Motor neuron (in vitro differentiated cells): Measurements from ENCODE around the gene SRR. TPM values are rescaled to one million over a fixed set of nuclear protein-coding genes. Genes with fewer than 3 reads are reported as not detected.
A peak's percentile ranks its signal among the peaks of the same experiment; 100 is the strongest.

Experiments used
- ATAC-seq, 8 experiments: fragments of 200-7000 bp; cut with Tn5 transposase; replicated peaks in 6 of 8; 2 replicates each; pipeline ENCODE4 v1.8.0; 2021; ENCODE audit warnings: mild to moderate bottlenecking in 8 of 8, moderate library complexity in 8 of 8
- H3K27ac ChIP-seq, 2 donors: fragments of 250-450 bp; sonication (Bioruptor Pico); 2 replicates each; pipeline ENCODE4 v1.9.0; 2021; ENCODE audit warnings: antibody characterized with exemption in 2 of 2, mild to moderate bottlenecking in 2 of 2, moderate library complexity in 1 of 2
- H3K4me1 ChIP-seq, 2 donors: fragments of 250-450 bp; sonication (Bioruptor Pico); replicated peaks in 1 of 2; 2 replicates each; pipeline ENCODE4 v1.6.1; 2021; ENCODE audit warnings: antibody characterized with exemption in 2 of 2, mild to moderate bottlenecking in 2 of 2, moderate library complexity in 1 of 2
- H3K4me3 ChIP-seq, 5 donors: fragments of 250-450 bp; sonication (Bioruptor Pico); 2 replicates each; pipeline ENCODE4 v1.9.0; 2021; ENCODE audit warnings: antibody characterized with exemption in 5 of 5, mild to moderate bottlenecking in 5 of 5, moderate library complexity in 4 of 5
- WGBS, 10 experiments: fragments of 450-650 bp; shearing (Covaris generic); methylation state at CpG; one replicate each; pipeline ENCODE4 v1.0.0; 2022; 5-methylcytosine and 5-hydroxymethylcytosine counted together
- in situ Hi-C, 9 experiments: fragments of 400-800 bp; cut with MboI; loops; one replicate each; pipeline ENCODE4 v1.15.0; 2021; ENCODE audit warnings: low sequenced_read_pairs in 9 of 9, low pct_unique_long_range_greater_than_20kb in 2 of 9; ENCODE audit not compliant: unreplicated experiment in 9 of 9
- total RNA-seq, 8 experiments: library from RNA; unstranded; fragments of 300-600 nt; gene quantifications; 2 replicates each; pipeline versions ENCODE4 v1.2.3 to v1.2.4, GENCODE V29; 2022

SRR gene
- total RNA-seq, 8 experiments from 2014 or later = 4.9 to 24.0 (median 10.6) TPM

GRCh38 chr17:2336852-2337543 is 33.2 kb downstream of the SRR start, which contains the start of gene SGSM2:
SGSM2 (plus strand) TSS chr17:2337501; CDS start chr17:2337689, 188 bp downstream.
- Histone ChIP-seq H3K27ac (peak within 1 kb of the TSS; percentile 89 to 96), H3K4me1 (peaks cover 8 to 13% of the 10 kb centered on the region in 2 donors), H3K4me3 (peak within 1 kb of the TSS; percentile 73 to 99 (median 87))
- in situ Hi-C loops = no loop called here
- peak; percentile 19 to 80 (median 70) for ATAC-seq
- 0 to 6% (median 1%) methylated on average over 5 to 33 of the region's 77 CpGs; no CpG with 5 or more reads in 5 of the 10 experiments for WGBS, 10 experiments

DNA sequence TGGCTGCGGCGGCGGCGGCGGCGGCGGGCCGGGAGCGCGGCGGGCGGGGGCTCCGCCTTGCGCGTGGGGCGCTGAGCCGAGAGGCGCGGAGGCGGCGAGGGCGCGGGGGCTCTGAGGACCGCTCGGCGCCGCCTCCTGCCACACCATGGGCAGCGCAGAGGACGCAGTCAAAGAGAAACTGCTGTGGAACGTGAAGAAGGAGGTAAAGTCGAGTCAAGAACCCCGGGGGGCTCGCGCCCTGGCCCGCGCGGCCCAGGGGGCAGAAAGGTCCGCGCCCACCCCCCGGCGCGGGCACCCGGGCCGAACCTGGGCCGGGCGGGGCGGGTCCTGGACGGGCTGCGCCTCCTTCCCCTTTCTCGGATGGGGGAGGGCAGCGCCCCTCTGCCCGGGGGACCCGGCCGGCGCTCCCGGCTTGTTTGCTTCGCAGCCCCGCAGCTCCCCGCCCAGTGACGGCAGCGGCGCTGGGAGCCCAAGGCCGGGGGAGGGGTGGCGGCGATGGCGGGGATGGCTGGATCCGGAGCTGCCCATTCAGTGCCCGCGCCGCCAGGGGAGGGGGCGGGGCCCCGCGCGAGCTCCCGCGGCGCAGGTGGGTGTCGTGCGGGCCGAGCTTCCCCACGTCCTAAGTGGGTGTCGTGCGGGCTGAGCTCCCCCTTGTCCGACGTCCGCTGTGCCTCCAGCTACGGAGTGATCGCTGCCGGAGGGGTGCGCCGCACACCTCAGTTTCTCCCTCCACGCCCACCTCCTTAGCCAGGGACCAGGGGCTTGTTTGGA is 34.0 kb downstream of the SRR start:
- H3K4me1 ChIP-seq = peaks cover 8 to 13% of the 10 kb centered on the region in 2 donors
- ATAC-seq = peak; percentile 51 to 65 (median 54)
- 0% methylated on average over 3 of the region's 92 CpGs; no CpG with 5 or more reads in 9 of the 10 experiments for WGBS, 10 experiments
- in situ Hi-C loops = no loop called here
- H3K27ac ChIP-seq = peak overlapping the region; percentile 89 to 96
- H3K4me3 ChIP-seq = peak overlapping the region; percentile 73 to 99 (median 87)

- ATAC-seq = peak; percentile 5 to 28 (median 12)
- 0 to 60% (median 30%) methylated on average over 1 to 2 of the region's 5 CpGs; no CpG with 5 or more reads in 4 of the 10 experiments for WGBS, 10 experiments
- H3K4me1 ChIP-seq = peaks cover 8 to 13% of the 10 kb centered on the region in 2 donors
- in situ Hi-C loops = no loop called here
- H3K4me3 ChIP-seq = peak overlapping the region; percentile 73 to 99 (median 87)
- H3K27ac ChIP-seq = no peak overlapping the region
Measured at GRCh38 chr17:2338315-2338657, 34.5 kb downstream of the SRR start.

DNA sequence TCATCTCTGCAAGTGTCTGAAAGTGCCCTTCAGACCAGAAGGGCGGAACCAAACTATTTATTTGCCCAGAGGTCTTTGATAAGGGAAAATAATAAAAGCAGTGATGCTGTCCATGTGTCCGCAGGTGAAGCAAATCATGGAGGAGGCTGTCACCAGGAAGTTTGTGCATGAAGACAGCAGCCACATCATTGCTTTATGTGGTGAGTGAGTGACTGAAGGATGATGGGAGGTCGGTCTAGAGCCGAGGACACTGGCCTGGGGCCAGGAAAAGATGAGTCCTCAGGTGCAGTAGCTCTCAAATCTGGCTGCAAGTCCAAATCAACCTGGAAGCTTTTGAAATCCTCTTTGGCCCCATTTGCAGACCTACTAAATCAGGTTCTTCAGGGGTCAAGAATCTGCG is 39.7 kb downstream of the SRR start:
- in situ Hi-C loops = no loop called here
- 50 to 100% (median 87%) methylated on average over 1 to 5 of the region's 5 CpGs; no CpG with 5 or more reads in 1 of the 10 experiments for WGBS, 10 experiments
- ATAC-seq = no peak
- Histone ChIP-seq H3K27ac (no peak overlapping the region), H3K4me3 (no peak overlapping the region), H3K4me1 (peaks cover 8 to 12% of the 10 kb centered on the region in 2 donors)

GRCh38 chr17:2344528-2344927 is 40.8 kb downstream of the SRR start:
- H3K4me1 ChIP-seq = peaks cover 11 to 13% of the 10 kb centered on the region in 2 donors
- H3K27ac ChIP-seq = no peak overlapping the region
- WGBS, 10 experiments = 73 to 100% (median 94%) methylated on average over 1 to 6 of the region's 10 CpGs; no CpG with 5 or more reads in 1 of the 10 experiments
- ATAC-seq = no peak
- in situ Hi-C loops = no loop called here
- no peak overlapping the region for H3K4me3 ChIP-seq

GRCh38 chr17:2346475-2346874 is 42.7 kb downstream of the SRR start:
- peaks cover 11 to 13% of the 10 kb centered on the region in 2 donors for H3K4me1 ChIP-seq
- no peak overlapping the region for H3K27ac ChIP-seq
- 40 to 100% (median 82%) methylated on average over 1 to 4 of the region's 8 CpGs; no CpG with 5 or more reads in 5 of the 10 experiments for WGBS, 10 experiments
- no peak for ATAC-seq
- in situ Hi-C loops = no loop called here
- no peak overlapping the region for H3K4me3 ChIP-seq

- peak overlapping the region in 2 of 5 donors; percentile 7 to 14 for H3K4me3 ChIP-seq
- 0 to 80% (median 10%) methylated on average over 1 to 7 of the region's 11 CpGs; no CpG with 5 or more reads in 3 of the 10 experiments for WGBS, 10 experiments
- in situ Hi-C loops = no loop called here
- peak; percentile 92 to 98 (median 94) for ATAC-seq
- peak overlapping the region; percentile 73 to 78 for H3K27ac ChIP-seq
- peaks cover 11 to 13% of the 10 kb centered on the region in 2 donors for H3K4me1 ChIP-seq
Measured at GRCh38 chr17:2347805-2348685, 44.3 kb downstream of the SRR start.

GRCh38 chr17:2351269-2351668 is 47.5 kb downstream of the SRR start:
- 95 to 100% (median 100%) methylated on average over 2 to 4 of the region's 6 CpGs; no CpG with 5 or more reads in 6 of the 10 experiments for WGBS, 10 experiments
- Histone ChIP-seq H3K4me1 (peaks cover 11 to 13% of the 10 kb centered on the region in 2 donors), H3K27ac (no peak overlapping the region), H3K4me3 (no peak overlapping the region)
- in situ Hi-C loops = no loop called here
- no peak for ATAC-seq

- no peak overlapping the region for H3K4me3 ChIP-seq
- H3K27ac ChIP-seq = no peak overlapping the region
- peaks cover 7 to 8% of the 10 kb centered on the region in 2 donors for H3K4me1 ChIP-seq
- 73 to 100% (median 97%) methylated on average over 1 to 5 of the region's 8 CpGs for WGBS, 10 experiments
- ATAC-seq = no peak
- in situ Hi-C loops = no loop called here
Measured at GRCh38 chr17:2354311-2354710, 50.6 kb downstream of the SRR start.

DNA sequence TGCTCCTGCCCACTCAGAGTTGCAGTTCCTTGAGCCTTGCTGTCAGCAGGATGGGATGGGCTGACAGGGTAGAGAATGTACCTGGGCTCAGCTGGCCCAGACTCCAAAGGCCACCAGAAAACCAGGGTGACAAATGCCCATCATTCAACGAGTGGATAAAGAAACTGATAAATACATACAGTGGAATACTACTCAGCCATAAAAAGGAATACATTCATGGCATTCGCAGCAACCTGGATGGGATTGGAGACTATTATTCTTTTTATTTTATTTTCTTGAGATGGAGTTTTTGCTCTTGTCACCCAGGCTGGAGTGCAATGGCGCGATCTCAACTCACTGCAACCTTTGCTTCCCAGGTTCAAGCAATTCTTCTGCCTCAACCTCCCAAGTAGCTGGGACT is 53.5 kb downstream of the SRR start:
- Histone ChIP-seq H3K4me1 (peaks cover 15% of the 10 kb centered on the region in 2 donors), H3K4me3 (no peak overlapping the region), H3K27ac (no peak overlapping the region)
- ATAC-seq = no peak
- WGBS, 10 experiments = 90 to 100% (median 100%) methylated on average over 1 to 4 of the region's 4 CpGs; no CpG with 5 or more reads in 3 of the 10 experiments
- in situ Hi-C loops = no loop called here

- Histone ChIP-seq H3K4me1 (peaks cover 15% of the 10 kb centered on the region in 2 donors), H3K27ac (no peak overlapping the region), H3K4me3 (no peak overlapping the region)
- 60 to 100% (median 78%) methylated on average over 1 to 7 of the region's 10 CpGs; no CpG with 5 or more reads in 4 of the 10 experiments for WGBS, 10 experiments
- in situ Hi-C loops = no loop called here
- no peak for ATAC-seq
Measured at GRCh38 chr17:2357931-2358434, 54.2 kb downstream of the SRR start.

DNA sequence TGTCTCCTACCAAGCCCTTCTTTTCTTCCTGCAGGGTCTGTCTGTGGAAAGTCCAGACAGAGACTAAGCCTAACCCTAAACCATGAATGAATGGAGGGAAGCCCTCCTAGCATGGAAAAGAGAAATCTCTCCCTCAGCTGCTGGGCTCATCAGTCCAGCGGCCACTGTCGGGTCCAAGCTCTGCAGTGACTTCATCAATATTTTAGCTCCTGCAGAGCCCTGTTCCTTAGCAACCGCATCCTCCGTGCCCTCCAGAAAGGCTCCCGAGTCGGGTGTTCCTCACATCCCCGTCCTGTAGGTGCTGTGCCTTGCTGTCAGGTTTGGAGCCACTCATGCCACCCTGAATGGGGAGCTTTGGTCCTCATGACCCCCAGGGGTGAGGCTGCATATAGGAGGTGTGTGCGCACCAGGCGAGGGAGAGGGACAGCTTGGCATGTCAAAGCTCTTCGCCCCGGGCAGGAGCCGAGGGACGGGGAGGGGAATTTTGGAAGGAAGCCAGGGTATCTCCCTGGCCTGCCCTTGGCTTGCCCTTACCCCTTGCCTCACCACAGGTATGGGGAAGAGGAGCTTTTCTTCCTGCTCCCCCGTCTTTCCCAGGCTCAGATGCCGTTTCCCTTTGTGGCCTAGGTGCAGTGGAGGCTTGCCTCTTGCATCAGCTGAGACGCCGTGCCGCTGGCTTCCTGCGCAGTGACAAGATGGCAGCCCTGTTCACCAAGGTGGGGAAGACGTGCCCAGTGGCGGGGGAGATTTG is 57.4 kb downstream of the SRR start:
- in situ Hi-C loops = no loop called here
- peaks cover 15% of the 10 kb centered on the region in 2 donors for H3K4me1 ChIP-seq
- H3K4me3 ChIP-seq = no peak overlapping the region
- 69 to 100% (median 88%) methylated on average over 1 to 8 of the region's 21 CpGs; no CpG with 5 or more reads in 4 of the 10 experiments for WGBS, 10 experiments
- no peak overlapping the region for H3K27ac ChIP-seq
- ATAC-seq = no peak
